ENCODE data around the gene KIF25. TPM values are rescaled to one million over a fixed set of nuclear protein-coding genes. Genes with fewer than 3 reads are reported as not detected.

KIF25 gene
- total RNA-seq, 2 donors from 2014 or later: 0.28 to 0.82 TPM

- Histone ChIP-seq H3K27ac (no peak overlapping the region), H3K4me1 (replicated peaks) (no peaks in the 10 kb centered on the region), H3K4me3 (no peak overlapping the region), H3K9me3 (no peaks in the 10 kb centered on the region), H3K36me3 (no peaks in the 10 kb centered on the region), H3K27me3 (replicated peaks; ENCODE audit: insufficient read depth) (no peaks in the 10 kb centered on the region)
- intact Hi-C loops (cut with DNase I): no loop called here
- 86% methylated on average over 11 of the region's 11 CpGs for WGBS
- TF ChIP-seq POLR2AphosphoS5 (IDR thresholded peaks at IDR 0.05) (no peak), CTCF (IDR thresholded peaks at IDR 0.05) (no peak), POLR2A (IDR thresholded peaks at IDR 0.05) (no peak)
- DNase-seq (ENCODE audit: low spot score): no peak
Measured at GRCh38 chr6:167993831-167994230, 3.6 kb upstream of the KIF25 start.

DNA sequence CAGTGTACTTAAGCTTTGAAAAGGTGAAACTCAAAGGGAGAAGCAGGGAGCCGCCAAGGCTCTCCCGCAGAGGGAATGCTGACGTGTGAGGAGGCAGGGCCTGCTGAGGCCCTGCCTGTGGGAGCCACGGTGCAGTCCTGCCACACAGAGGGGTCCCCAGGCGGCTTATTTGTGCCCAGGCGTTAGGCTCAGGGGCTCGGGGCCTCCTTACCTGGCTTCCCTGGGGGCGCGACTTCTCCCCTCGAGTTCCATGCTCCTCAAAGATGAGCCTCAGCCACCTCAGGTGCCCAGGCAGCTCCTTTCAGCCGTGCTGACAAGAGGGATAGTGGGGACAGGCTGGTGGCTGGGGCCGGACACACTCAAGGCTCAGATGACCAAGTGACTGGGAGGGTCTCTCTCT, 2.2 kb upstream of the KIF25 start:
- no peak overlapping the region for H3K27ac ChIP-seq
- no peaks in the 10 kb centered on the region for H3K9me3 ChIP-seq
- H3K36me3 ChIP-seq: no peaks in the 10 kb centered on the region
- H3K27me3 ChIP-seq (replicated peaks; ENCODE audit: insufficient read depth): no peaks in the 10 kb centered on the region
- intact Hi-C loops (cut with DNase I): no loop called here
- TF ChIP-seq POLR2A (IDR thresholded peaks at IDR 0.05) (no peak), POLR2AphosphoS5 (IDR thresholded peaks at IDR 0.05) (no peak), CTCF (IDR thresholded peaks at IDR 0.05) (no peak)
- H3K4me3 ChIP-seq: no peak overlapping the region
- WGBS: 85% methylated on average over 10 of the region's 12 CpGs
- no peak for DNase-seq (ENCODE audit: low spot score)
- H3K4me1 ChIP-seq (replicated peaks): no peaks in the 10 kb centered on the region

GRCh38 chr6:167995731-167996151, 1.7 kb upstream of the KIF25 start:
- H3K36me3 ChIP-seq: no peaks in the 10 kb centered on the region
- no peaks in the 10 kb centered on the region for H3K9me3 ChIP-seq
- 97% methylated on average over 22 of the region's 22 CpGs for WGBS
- intact Hi-C loops (cut with DNase I): no loop called here
- H3K27me3 ChIP-seq (replicated peaks; ENCODE audit: insufficient read depth): no peaks in the 10 kb centered on the region
- no peaks in the 10 kb centered on the region for H3K4me1 ChIP-seq (replicated peaks)
- TF ChIP-seq CTCF (IDR thresholded peaks at IDR 0.05) (no peak), POLR2A (IDR thresholded peaks at IDR 0.05) (no peak), POLR2AphosphoS5 (IDR thresholded peaks at IDR 0.05) (no peak)
- no peak overlapping the region for H3K4me3 ChIP-seq
- no peak for DNase-seq (ENCODE audit: low spot score)
- H3K27ac ChIP-seq: no peak overlapping the region

DNA sequence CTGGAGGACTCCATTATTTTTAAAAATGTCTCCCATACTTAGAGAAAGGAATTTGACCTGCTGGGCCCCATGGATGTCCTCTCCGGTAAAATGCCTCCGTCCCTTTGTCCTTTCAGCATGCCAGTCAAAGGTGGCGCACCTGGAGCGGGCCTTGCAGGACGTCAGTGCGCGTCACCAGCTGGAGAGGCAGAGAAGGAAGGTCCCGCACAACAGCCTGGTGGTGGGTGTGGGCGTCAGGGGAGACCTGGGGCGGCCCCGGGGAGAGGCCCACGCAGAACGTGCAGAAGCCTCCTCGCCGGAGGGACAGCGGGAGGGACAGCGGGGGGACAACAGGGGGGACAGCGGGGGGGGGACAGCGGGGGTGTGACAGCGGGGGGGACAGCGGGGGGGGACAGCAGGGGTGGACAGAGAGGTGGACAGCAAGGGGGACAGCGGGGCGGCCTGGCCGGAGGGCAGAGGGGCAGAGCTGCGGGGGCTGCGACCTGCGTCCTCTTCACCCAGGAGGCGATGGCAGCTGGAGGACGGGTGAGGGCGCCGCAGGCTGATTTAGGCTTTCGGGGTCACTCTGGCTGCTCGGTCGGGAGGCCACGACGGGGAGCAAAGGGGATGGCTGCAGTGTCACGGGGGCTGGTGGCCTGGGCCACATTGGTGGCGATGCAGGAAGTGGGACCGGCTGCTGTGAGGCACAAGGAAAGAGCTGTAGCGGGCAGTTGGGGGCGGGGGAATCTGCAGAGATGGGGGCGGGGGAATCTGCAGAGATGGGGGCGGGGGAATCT, 859 bp upstream of the KIF25 start:
- no peak for DNase-seq (ENCODE audit: low spot score)
- no peak for TF ChIP-seq CTCF (IDR thresholded peaks at IDR 0.05)
- TF ChIP-seq POLR2A (IDR thresholded peaks at IDR 0.05): no peak
- no peak for TF ChIP-seq POLR2AphosphoS5 (IDR thresholded peaks at IDR 0.05)
- WGBS: 79% methylated on average over 37 of the region's 43 CpGs
- intact Hi-C loops (cut with DNase I): no loop called here
- no peaks in the 10 kb centered on the region for H3K27me3 ChIP-seq (replicated peaks; ENCODE audit: insufficient read depth)
- no peaks in the 10 kb centered on the region for H3K9me3 ChIP-seq
- no peaks in the 10 kb centered on the region for H3K4me1 ChIP-seq (replicated peaks)
- no peaks in the 10 kb centered on the region for H3K36me3 ChIP-seq
- no peak overlapping the region for H3K27ac ChIP-seq
- H3K4me3 ChIP-seq: no peak overlapping the region

GRCh38 chr6:167998215-167998614, 744 bp downstream of the KIF25 start:
- intact Hi-C loops (cut with DNase I): no loop called here
- 72% methylated on average over 5 of the region's 5 CpGs for WGBS

More at GRCh38 chr6:167998215-167998614, 744 bp downstream of the KIF25 start:
- DNase-seq (ENCODE audit: low spot score): no peak
- Histone ChIP-seq H3K4me1 (replicated peaks) (no peaks in the 10 kb centered on the region), H3K9me3 (no peaks in the 10 kb centered on the region), H3K36me3 (no peaks in the 10 kb centered on the region), H3K27me3 (replicated peaks; ENCODE audit: insufficient read depth) (no peaks in the 10 kb centered on the region), H3K27ac (no peak overlapping the region), H3K4me3 (no peak overlapping the region)
- TF ChIP-seq CTCF (IDR thresholded peaks at IDR 0.05): no peak
- TF ChIP-seq POLR2AphosphoS5 (IDR thresholded peaks at IDR 0.05): no peak
- TF ChIP-seq POLR2A (IDR thresholded peaks at IDR 0.05): no peak
